Right ventricle myocardium inferior (tissue), 1 donor: ENCODE measurements around the gene PPP1R12C. TPM values are rescaled to one million over a fixed set of nuclear protein-coding genes. Genes with fewer than 3 reads are reported as not detected.
"Not testable (repeated sequence)": the region's sequence is repeated elsewhere in the genome, so short reads cannot be mapped to it uniquely, and the experiment has no call there.

Source experiments
- ATAC-seq: fragments of 200-7000 bp; cut with Tn5 transposase; one replicate; pipeline ENCODE4 v1.9.1; 2020; ENCODE audit warnings: mild to moderate bottlenecking, moderate library complexity
- DNase-seq: peaks from one replicate; pipeline ENCODE4 v3.0.0; 2021; ENCODE audit errors: missing footprints
- intact Hi-C: fragments of 100-400 bp; cut with DNase I; formaldehyde crosslinking; loops from one replicate; pipeline ENCODE4 v1.11.0; 2022
- total RNA-seq: library from RNA; stranded (reverse); fragmentation: NEBNext Ultra II Directional; extraction: Animal tissue kit (Norgen Biotek cat#: 25700); gene quantifications from one replicate; pipeline ENCODE4 v1.2.1, GENCODE V29; 2021
- donor health status: DM: no; HTN: yes; CAD: no; lungs with severe emphysema.

The PPP1R12C gene
- total RNA-seq, 1 donor from 2014 or later: 140 TPM

- DNase-seq: no peak
- intact Hi-C loops: no loop called here
- ATAC-seq: no peak
These were observed 49.6 kb downstream of the PPP1R12C start for GRCh38 chr19:55067869-55068268.

GRCh38 chr19:55066107-55066709, 51.2 kb downstream of the PPP1R12C start:
- DNase-seq: no peak
- intact Hi-C loops: no loop called here
- ATAC-seq: no peak

GRCh38 chr19:55065516-55065915, 51.9 kb downstream of the PPP1R12C start:
- ATAC-seq, DNase-seq, intact Hi-C loops: not testable (repeated sequence)

- ATAC-seq (no peak), DNase-seq (no peak)
- intact Hi-C loops: loop anchor here (2.0 kb wide), 1 partner anchor 49 kb away; no protein-coding TSS in a partner anchor
These were observed 54.0 kb downstream of the PPP1R12C start for GRCh38 chr19:55063492-55063843.

- intact Hi-C loops: loop anchor here (2.0 kb wide), 1 partner anchor 50 kb away; no protein-coding TSS in a partner anchor
- peak; percentile 98 for DNase-seq
- ATAC-seq: peak; percentile 100
These were observed 54.5 kb downstream of the PPP1R12C start, which contains the start of gene RDH13 for GRCh38 chr19:55062735-55063491. Gene RDH13, minus strand, starts transcription at chr19:55063148. Its CDS starts 116 bp downstream, at chr19:55063032.

GRCh38 chr19:55060287-55060686, 57.1 kb downstream of the PPP1R12C start:
- ATAC-seq, intact Hi-C loops, DNase-seq: not testable (repeated sequence)

- ATAC-seq: no peak
- no peak for DNase-seq
- intact Hi-C loops: no loop called here
These were observed 58.4 kb downstream of the PPP1R12C start for GRCh38 chr19:55058781-55059610.

- intact Hi-C loops: no loop called here
- no peak for ATAC-seq
These were observed 60.6 kb downstream of the PPP1R12C start for GRCh38 chr19:55056827-55057226.

GRCh38 chr19:55053735-55054134, 63.7 kb downstream of the PPP1R12C start:
- no peak for ATAC-seq
- no peak for DNase-seq

More at GRCh38 chr19:55056827-55057226, 60.6 kb downstream of the PPP1R12C start:
- DNase-seq: no peak

GRCh38 chr19:55050749-55051532, 66.5 kb downstream of the PPP1R12C start:
- DNase-seq: no peak
- intact Hi-C loops: no loop called here
- no peak for ATAC-seq

More at GRCh38 chr19:55053735-55054134, 63.7 kb downstream of the PPP1R12C start:
- intact Hi-C loops: no loop called here

- DNase-seq: no peak
- intact Hi-C loops: no loop called here
- no peak for ATAC-seq
These were observed 69.0 kb downstream of the PPP1R12C start for GRCh38 chr19:55048446-55048845.

GRCh38 chr19:55047951-55048350, 69.5 kb downstream of the PPP1R12C start:
- ATAC-seq (no peak), DNase-seq (no peak)
- intact Hi-C loops: no loop called here

GRCh38 chr19:55046975-55047622, 70.3 kb downstream of the PPP1R12C start:
- ATAC-seq (no peak), DNase-seq (no peak)
- intact Hi-C loops: no loop called here

GRCh38 chr19:55044771-55045716, 72.4 kb downstream of the PPP1R12C start:
- ATAC-seq (no peak), DNase-seq (no peak)
- intact Hi-C loops: no loop called here

GRCh38 chr19:55044286-55044685, 73.2 kb downstream of the PPP1R12C start:
- DNase-seq: no peak
- ATAC-seq: no peak
- intact Hi-C loops: no loop called here

GRCh38 chr19:55042688-55043087, 74.7 kb downstream of the PPP1R12C start:
- ATAC-seq (no peak), DNase-seq (no peak)
- intact Hi-C loops: no loop called here

- DNase-seq (no peak), ATAC-seq (no peak)
- intact Hi-C loops: no loop called here
These were observed 75.1 kb downstream of the PPP1R12C start for GRCh38 chr19:55042344-55042678.
